ENCODE measurements around the gene JMJD8.

- TF ChIP-seq CTCF (IDR thresholded peaks at IDR 0.05 in 2 of 3, conservative IDR thresholded peaks at IDR 0.05 in 1 of 3; ENCODE audit: borderline replicate concordance in 1 of 3, insufficient read depth in 1 of 3, low read depth in 2 of 3, low read length in 2 of 3) (peak in 2 of 3 experiments; percentile 69 to 88; a peak in 4 of 6 replicates), POLR2AphosphoS5 (IDR thresholded peaks at IDR 0.05; ENCODE audit: low read depth, low read length) (peak; percentile 32; the same call in 1 of the 2 replicates), MAX (IDR thresholded peaks at IDR 0.05) (no peak), SIN3A (IDR thresholded peaks at IDR 0.05; ENCODE audit: low read depth) (no peak), REST (IDR thresholded peaks at IDR 0.05; ENCODE audit: low read depth) (no peak), CEBPB (IDR thresholded peaks at IDR 0.05; ENCODE audit: low read depth) (no peak), EZH2 (IDR thresholded peaks at IDR 0.05) (no peak), RAD21 (IDR thresholded peaks at IDR 0.05; ENCODE audit: low read depth) (no peak), EZH2phosphoT487 (IDR thresholded peaks at IDR 0.05; ENCODE audit: borderline replicate concordance) (no peak), EGR1 (IDR thresholded peaks at IDR 0.05; ENCODE audit: low read depth) (no peak), ATF3 (IDR thresholded peaks at IDR 0.05) (no peak), ZBTB33 (IDR thresholded peaks at IDR 0.05; ENCODE audit: extremely low read depth, insufficient replicate concordance, low read length) (no peak), JUND (IDR thresholded peaks at IDR 0.05) (no peak)
Observed at GRCh38 chr16:685967-686366, 1.8 kb upstream of the JMJD8 start.

Measured in HCT116 (cell line).